ENCODE measurements around the gene MAFB.

- TF ChIP-seq CTCF (IDR thresholded peaks at IDR 0.05; ENCODE audit: insufficient read depth, low read length, poor library complexity, severe bottlenecking) = no peak
- TF ChIP-seq EZH2phosphoT487 (conservative IDR thresholded peaks at IDR 0.05; ENCODE audit: low read length) = no peak
Observed at GRCh38 chr20:40657526-40657925, 31.5 kb downstream of the MAFB start.
